AG04449 (cell line): ENCODE data around the gene PANX3.

Experiments
- CTCF ChIA-PET: fragments of 350-600 bp; formaldehyde crosslinking; extraction: SDS; loops from one replicate; lab custom pipeline; 2021; ENCODE audit warnings: antibody characterized with exemption; lab: Yijun Ruan, JAX
- POLR2A ChIA-PET: fragments of 400-600, 350-600 bp; formaldehyde crosslinking; extraction: SDS; loops from one replicate; lab custom pipeline; 2020; ENCODE audit warnings: antibody characterized with exemption, inconsistent platforms; lab: Yijun Ruan, JAX
- DNase-seq: peaks from one replicate; pipeline ENCODE4 v3.0.0-alpha.2; 2010; ENCODE audit warnings: low read depth, low spot score
- H3K4me3 ChIP-seq: 2 replicates; pipeline ENCODE4 v1.5.1; 2011; ENCODE audit warnings: low read depth, mild to moderate bottlenecking, control low read depth, low read length
- CTCF ChIP-seq: IDR thresholded peaks from one replicate; pipeline ENCODE4 v1.5.1; 2011; ENCODE audit warnings: mild to moderate bottlenecking, moderate library complexity, low read length, control low read depth, inconsistent platforms; ENCODE audit not compliant: insufficient read depth; ENCODE audit errors: missing control alignments

PANX3 gene

GRCh38 chr11:124611064-124611463 is at the start of gene PANX3:
PANX3 (plus strand) TSS chr11:124611428; CDS start chr11:124611557, 129 bp downstream.
- ChIA-PET POLR2A (no interaction called here), CTCF (no interaction called here)
- H3K4me3 ChIP-seq = no peak within 1 kb of the TSS
- TF ChIP-seq CTCF = no peak
- DNase-seq = no peak

GRCh38 chr11:124569697-124570096 is 41.5 kb upstream of the PANX3 start, which contains the start of gene OR8A1:
OR8A1 (plus strand) TSS chr11:124569997; CDS start chr11:124570120, 123 bp downstream.
- DNase-seq = no peak
- ChIA-PET CTCF (no interaction called here), POLR2A (no interaction called here)
- H3K4me3 ChIP-seq = no peak within 1 kb of the TSS
- no peak for TF ChIP-seq CTCF

GRCh38 chr11:124570160-124570559 is 41.1 kb upstream of the PANX3 start:
- H3K4me3 ChIP-seq = no peak overlapping the region
- no peak for TF ChIP-seq CTCF
- CTCF ChIA-PET = interaction anchor here (0.8 kb wide), 1 partner anchor 155 kb away, joined by 4 read pairs; no protein-coding TSS in a partner anchor
- POLR2A ChIA-PET = no interaction called here
- DNase-seq = no peak

- ChIA-PET CTCF (interaction anchor here (3.4 kb wide), 1 partner anchor 162 kb away, joined by 13 read pairs; no protein-coding TSS in a partner anchor), POLR2A (no interaction called here)
- no peak for DNase-seq
- no peak for TF ChIP-seq CTCF
- no peak overlapping the region for H3K4me3 ChIP-seq
Observed at GRCh38 chr11:124577716-124578427, 33.4 kb upstream of the PANX3 start.

GRCh38 chr11:124578761-124579160 is 32.5 kb upstream of the PANX3 start:
- no peak for DNase-seq
- H3K4me3 ChIP-seq = no peak overlapping the region
- ChIA-PET POLR2A (no interaction called here), CTCF (interaction anchor here (1.2 kb wide), 1 partner anchor 177 kb away, joined by 4 read pairs; no protein-coding TSS in a partner anchor)
- no peak for TF ChIP-seq CTCF

- no peak for DNase-seq
- no peak for TF ChIP-seq CTCF
- CTCF ChIA-PET = interaction anchor here (1.4 to 8.2 kb wide), 3 partner anchors 13 to 180 kb away, joined by 3 to 142 read pairs (median 15); no protein-coding TSS in a partner anchor
- H3K4me3 ChIP-seq = no peak overlapping the region
- POLR2A ChIA-PET = no interaction called here
Observed at GRCh38 chr11:124581817-124582216, 29.4 kb upstream of the PANX3 start.
